ENCODE data around the gene COLEC12.

COLEC12 gene

GRCh38 chr18:493986-494983, 6.2 kb downstream of the COLEC12 start:
- TF ChIP-seq ESRRG (CRISPR knock-in tag; IDR thresholded peaks at IDR 0.05) (no peak), PPARA (CRISPR knock-in tag; IDR thresholded peaks at IDR 0.05; ENCODE audit: borderline replicate concordance) (no peak), ZNF565 (CRISPR knock-in tag; conservative IDR thresholded peaks at IDR 0.05; ENCODE audit: low read depth) (no peak), CREB5 (CRISPR knock-in tag; IDR thresholded peaks at IDR 0.05; ENCODE audit: low read depth) (no peak), CSRNP3 (CRISPR knock-in tag; IDR thresholded peaks at IDR 0.05) (no peak)
- ATAC-seq: no peak

- TF ChIP-seq GLIS3 (CRISPR knock-in tag; IDR thresholded peaks at IDR 0.05) (no peak), PATZ1 (CRISPR knock-in tag; IDR thresholded peaks at IDR 0.05; ENCODE audit: borderline replicate concordance) (no peak), ARNTL (CRISPR knock-in tag; IDR thresholded peaks at IDR 0.05; ENCODE audit: borderline replicate concordance, low read depth) (no peak), RARB (CRISPR knock-in tag; IDR thresholded peaks at IDR 0.05) (no peak), OSR1 (CRISPR knock-in tag; IDR thresholded peaks at IDR 0.05) (no peak), ZNF70 (CRISPR knock-in tag; IDR thresholded peaks at IDR 0.05) (no peak), CSRNP3 (CRISPR knock-in tag; IDR thresholded peaks at IDR 0.05) (no peak), BACH2 (CRISPR knock-in tag; IDR thresholded peaks at IDR 0.05; ENCODE audit: borderline replicate concordance) (no peak), ZFP30 (CRISPR knock-in tag; IDR thresholded peaks at IDR 0.05) (no peak), POU6F1 (CRISPR knock-in tag; IDR thresholded peaks at IDR 0.05; ENCODE audit: borderline replicate concordance, low read depth) (no peak)
- ATAC-seq: no peak
Observed at GRCh38 chr18:492451-492850, 8.1 kb downstream of the COLEC12 start.

GRCh38 chr18:490624-491023, 9.9 kb downstream of the COLEC12 start:
- TF ChIP-seq OSR1 (CRISPR knock-in tag; IDR thresholded peaks at IDR 0.05) (no peak), ISL1 (CRISPR knock-in tag; IDR thresholded peaks at IDR 0.05) (peak; percentile 23; the same call in 1 of the 2 replicates)
- no peak; the same call in 1 of the 3 replicates for ATAC-seq

GRCh38 chr18:490024-490366, 10.5 kb downstream of the COLEC12 start:
- ATAC-seq: peak; percentile 41; the same call in 2 of the 3 replicates
- TF ChIP-seq PATZ1 (CRISPR knock-in tag; IDR thresholded peaks at IDR 0.05; ENCODE audit: borderline replicate concordance) (no peak), ESRRG (CRISPR knock-in tag; IDR thresholded peaks at IDR 0.05) (no peak), CREB5 (CRISPR knock-in tag; IDR thresholded peaks at IDR 0.05; ENCODE audit: low read depth) (no peak), GLIS3 (CRISPR knock-in tag; IDR thresholded peaks at IDR 0.05) (no peak), POU6F1 (CRISPR knock-in tag; IDR thresholded peaks at IDR 0.05; ENCODE audit: borderline replicate concordance, low read depth) (no peak), CSRNP3 (CRISPR knock-in tag; IDR thresholded peaks at IDR 0.05) (no peak), PPARA (CRISPR knock-in tag; IDR thresholded peaks at IDR 0.05; ENCODE audit: borderline replicate concordance) (no peak), ZFP30 (CRISPR knock-in tag; IDR thresholded peaks at IDR 0.05) (no peak), ZNF8 (CRISPR knock-in tag; IDR thresholded peaks at IDR 0.05) (no peak)

All from SK-N-SH treated with all-trans-retinoic acid at 6 μM for 48 hours (cell line).